Lower leg skin (tissue), 4 donors: ENCODE data around the gene SLC22A14. TPM values are rescaled to one million over a fixed set of nuclear protein-coding genes. Genes with fewer than 3 reads are reported as not detected.

ENCODE experiments used
- DNase-seq, 2 donors: peaks; one replicate each; pipeline ENCODE4 v3.0.0-alpha.2; 2019; ENCODE audit warnings: low spot score in 2 of 2
- H3K4me3 ChIP-seq: fragments of 200-600 bp; sonication (generic); 2 replicates; pipeline ENCODE4 v1.5.1; 2017; ENCODE audit warnings: mild to moderate bottlenecking, low read depth; ENCODE audit not compliant: poor library complexity, severe bottlenecking
- POLR2A ChIP-seq, 2 donors: fragments of 450-650 bp; IDR thresholded peaks; one replicate each; pipeline ENCODE4 v1.6.1; 2016 to 2017; ENCODE audit warnings: antibody characterized with exemption in 2 of 2, mild to moderate bottlenecking in 1 of 2, moderate library complexity in 1 of 2
- WGBS, 2 donors: methylation state at CpG; one replicate each; pipeline ENCODE4 v1.1.5; 2018; 5-methylcytosine and 5-hydroxymethylcytosine counted together
- intact Hi-C: fragments of 100-400 bp; cut with DNase I; formaldehyde crosslinking; loops from one replicate; pipeline ENCODE4 v1.15.0; 2023; ENCODE audit warnings: low total_unique reads
- total RNA-seq, 4 donors: library from RNA; depleted of rRNA; stranded (reverse); fragments of >200 nt; gene quantifications; one replicate each; pipeline ENCODE4 v1.1.0, GENCODE V29; 2016
- TF ChIP-seq, protein P1 (sequence below), 3 donors: fragments of 450-650 bp; IDR thresholded peaks; one replicate each; pipeline ENCODE4 v1.5.1; 2016; ENCODE audit warnings: antibody characterized with exemption in 3 of 3, mild to moderate bottlenecking in 3 of 3, moderate library complexity in 2 of 3

SLC22A14 gene
- total RNA-seq, 4 donors from 2014 or later = 0.10 to 0.45 TPM; not detected in 2

DNA sequence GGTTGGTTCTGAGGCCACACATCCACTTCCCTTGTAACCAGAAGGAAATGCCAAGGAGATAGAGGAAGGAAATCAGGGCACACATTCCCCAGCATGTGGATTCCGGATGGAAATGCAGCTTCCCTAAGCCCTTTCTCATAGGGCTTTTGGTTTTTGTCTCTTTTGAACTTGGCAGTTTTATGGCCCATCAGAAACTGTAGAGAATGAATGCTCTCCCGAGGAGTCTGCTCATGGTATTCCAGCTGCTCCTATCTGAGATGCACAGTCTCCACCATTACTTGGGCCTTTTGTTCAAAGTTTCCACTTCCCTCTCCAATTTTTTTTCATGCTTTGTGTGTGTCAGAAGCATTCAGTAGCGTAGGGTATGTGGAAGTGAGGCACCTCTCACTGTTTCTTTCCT lies 85.7 kb downstream of the SLC22A14 start:
- TF ChIP-seq, protein P1, sequence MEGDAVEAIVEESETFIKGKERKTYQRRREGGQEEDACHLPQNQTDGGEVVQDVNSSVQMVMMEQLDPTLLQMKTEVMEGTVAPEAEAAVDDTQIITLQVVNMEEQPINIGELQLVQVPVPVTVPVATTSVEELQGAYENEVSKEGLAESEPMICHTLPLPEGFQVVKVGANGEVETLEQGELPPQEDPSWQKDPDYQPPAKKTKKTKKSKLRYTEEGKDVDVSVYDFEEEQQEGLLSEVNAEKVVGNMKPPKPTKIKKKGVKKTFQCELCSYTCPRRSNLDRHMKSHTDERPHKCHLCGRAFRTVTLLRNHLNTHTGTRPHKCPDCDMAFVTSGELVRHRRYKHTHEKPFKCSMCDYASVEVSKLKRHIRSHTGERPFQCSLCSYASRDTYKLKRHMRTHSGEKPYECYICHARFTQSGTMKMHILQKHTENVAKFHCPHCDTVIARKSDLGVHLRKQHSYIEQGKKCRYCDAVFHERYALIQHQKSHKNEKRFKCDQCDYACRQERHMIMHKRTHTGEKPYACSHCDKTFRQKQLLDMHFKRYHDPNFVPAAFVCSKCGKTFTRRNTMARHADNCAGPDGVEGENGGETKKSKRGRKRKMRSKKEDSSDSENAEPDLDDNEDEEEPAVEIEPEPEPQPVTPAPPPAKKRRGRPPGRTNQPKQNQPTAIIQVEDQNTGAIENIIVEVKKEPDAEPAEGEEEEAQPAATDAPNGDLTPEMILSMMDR (IDR thresholded peaks at IDR 0.05) = no peak
- TF ChIP-seq POLR2A (IDR thresholded peaks at IDR 0.05) = no peak
- 75 to 80% methylated on average over 3 of the region's 3 CpGs for WGBS, 2 donors
- intact Hi-C loops = no loop called here
- H3K4me3 ChIP-seq = no peak overlapping the region
- DNase-seq = peak in 1 of 2 donors; percentile 52

Other genes starting within 250 kb of the SLC22A14 start
- 1 to 10 TPM in 1 of 4 donors, under 1 TPM in 3; 0.08 to 2.9 (median 0.57) TPM for gene DLEC1, start 243.1 kb upstream of the SLC22A14 start, total RNA-seq
- 10 to 100 TPM; 28.1 to 50.1 (median 40.2) TPM for gene ACAA1, start 145.2 kb upstream of the SLC22A14 start, total RNA-seq
- 10 to 100 TPM; 22.9 to 32.2 (median 23.6) TPM for gene MYD88, start 143.6 kb upstream of the SLC22A14 start, total RNA-seq
- 10 to 100 TPM; 23.4 to 36.1 (median 31.6) TPM for gene OXSR1, start 116.8 kb upstream of the SLC22A14 start, total RNA-seq
- under 1 TPM in 2 of 4 donors, not detected in 2; 0.13 to 0.17 TPM for gene SLC22A13, start 16.5 kb upstream of the SLC22A14 start, total RNA-seq
- 1 to 10 TPM; 1.1 to 2.6 (median 2.1) TPM for gene XYLB, start 64.5 kb downstream of the SLC22A14 start, total RNA-seq
- 1 to 10 TPM; 2.5 to 6.0 (median 3.8) TPM for gene ACVR2B, start 171.6 kb downstream of the SLC22A14 start, total RNA-seq
- gene EXOG, start 214.0 kb downstream of the SLC22A14 start, total RNA-seq = 1 to 10 TPM in 3 of 4 donors, under 1 TPM in 1; 0.34 to 3.9 (median 3.1) TPM